ENCODE results near the gene NOP9.
"Not testable (repeated sequence)": the region's sequence is repeated elsewhere in the genome, so short reads cannot be mapped to it uniquely, and the experiment has no call there.

Gene NOP9

DNA sequence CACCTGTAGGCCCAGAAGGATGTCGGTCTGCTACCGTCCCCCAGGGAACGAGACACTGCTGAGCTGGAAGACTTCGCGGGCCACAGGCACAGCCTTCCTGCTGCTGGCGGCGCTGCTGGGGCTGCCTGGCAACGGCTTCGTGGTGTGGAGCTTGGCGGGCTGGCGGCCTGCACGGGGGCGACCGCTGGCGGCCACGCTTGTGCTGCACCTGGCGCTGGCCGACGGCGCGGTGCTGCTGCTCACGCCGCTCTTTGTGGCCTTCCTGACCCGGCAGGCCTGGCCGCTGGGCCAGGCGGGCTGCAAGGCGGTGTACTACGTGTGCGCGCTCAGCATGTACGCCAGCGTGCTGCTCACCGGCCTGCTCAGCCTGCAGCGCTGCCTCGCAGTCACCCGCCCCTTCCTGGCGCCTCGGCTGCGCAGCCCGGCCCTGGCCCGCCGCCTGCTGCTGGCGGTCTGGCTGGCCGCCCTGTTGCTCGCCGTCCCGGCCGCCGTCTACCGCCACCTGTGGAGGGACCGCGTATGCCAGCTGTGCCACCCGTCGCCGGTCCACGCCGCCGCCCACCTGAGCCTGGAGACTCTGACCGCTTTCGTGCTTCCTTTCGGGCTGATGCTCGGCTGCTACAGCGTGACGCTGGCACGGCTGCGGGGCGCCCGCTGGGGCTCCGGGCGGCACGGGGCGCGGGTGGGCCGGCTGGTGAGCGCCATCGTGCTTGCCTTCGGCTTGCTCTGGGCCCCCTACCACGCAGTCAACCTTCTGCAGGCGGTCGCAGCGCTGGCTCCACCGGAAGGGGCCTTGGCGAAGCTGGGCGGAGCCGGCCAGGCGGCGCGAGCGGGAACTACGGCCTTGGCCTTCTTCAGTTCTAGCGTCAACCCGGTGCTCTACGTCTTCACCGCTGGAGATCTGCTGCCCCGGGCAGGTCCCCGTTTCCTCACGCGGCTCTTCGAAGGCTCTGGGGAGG, 11.3 kb downstream of the NOP9 start, which contains the start of gene LTB4R:
Gene LTB4R, plus strand, starts transcription at position 857 of the 959 bp plus-strand sequence. CDS start 4,150 bp downstream, outside the sequence.
- DNase-seq, result peak; percentile 60

DNA sequence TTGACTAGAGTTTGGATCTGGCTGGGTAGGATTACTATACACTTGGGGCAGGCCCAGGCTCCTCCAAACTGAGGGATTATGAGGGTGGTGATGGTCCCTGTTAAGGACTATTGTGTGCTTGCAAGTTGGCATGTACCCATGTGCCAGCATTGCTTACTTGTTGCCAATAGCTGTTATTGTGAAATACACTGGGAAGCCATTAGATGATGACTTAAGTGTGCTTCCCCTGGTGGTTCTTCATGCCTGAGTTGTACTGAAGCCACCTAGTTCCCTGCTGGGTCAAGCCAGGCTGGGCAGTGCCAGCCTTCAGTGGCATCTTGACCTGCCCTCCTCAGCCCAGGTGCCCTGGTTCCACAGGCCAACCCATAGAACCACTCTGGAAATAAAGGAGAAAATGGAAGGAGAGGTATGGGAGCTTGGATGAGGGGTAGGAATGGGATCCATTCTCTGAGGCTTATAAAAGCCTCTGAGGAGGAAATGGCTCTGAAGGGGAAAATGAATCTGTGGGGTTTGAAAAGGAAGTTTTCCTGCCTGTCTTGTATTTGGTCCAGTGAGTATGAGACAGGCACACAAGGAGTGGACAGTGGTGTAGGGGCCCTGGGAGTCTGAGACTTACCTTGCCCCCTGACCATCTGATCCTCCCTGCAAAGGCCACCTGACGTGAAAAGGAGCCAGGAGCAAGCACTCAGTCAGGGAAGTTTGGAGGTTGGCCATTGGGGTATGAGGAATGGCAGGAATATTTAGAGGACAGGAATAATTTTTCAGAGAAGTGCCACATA, 12.4 kb downstream of the NOP9 start:
- DNase-seq, result no peak

DNA sequence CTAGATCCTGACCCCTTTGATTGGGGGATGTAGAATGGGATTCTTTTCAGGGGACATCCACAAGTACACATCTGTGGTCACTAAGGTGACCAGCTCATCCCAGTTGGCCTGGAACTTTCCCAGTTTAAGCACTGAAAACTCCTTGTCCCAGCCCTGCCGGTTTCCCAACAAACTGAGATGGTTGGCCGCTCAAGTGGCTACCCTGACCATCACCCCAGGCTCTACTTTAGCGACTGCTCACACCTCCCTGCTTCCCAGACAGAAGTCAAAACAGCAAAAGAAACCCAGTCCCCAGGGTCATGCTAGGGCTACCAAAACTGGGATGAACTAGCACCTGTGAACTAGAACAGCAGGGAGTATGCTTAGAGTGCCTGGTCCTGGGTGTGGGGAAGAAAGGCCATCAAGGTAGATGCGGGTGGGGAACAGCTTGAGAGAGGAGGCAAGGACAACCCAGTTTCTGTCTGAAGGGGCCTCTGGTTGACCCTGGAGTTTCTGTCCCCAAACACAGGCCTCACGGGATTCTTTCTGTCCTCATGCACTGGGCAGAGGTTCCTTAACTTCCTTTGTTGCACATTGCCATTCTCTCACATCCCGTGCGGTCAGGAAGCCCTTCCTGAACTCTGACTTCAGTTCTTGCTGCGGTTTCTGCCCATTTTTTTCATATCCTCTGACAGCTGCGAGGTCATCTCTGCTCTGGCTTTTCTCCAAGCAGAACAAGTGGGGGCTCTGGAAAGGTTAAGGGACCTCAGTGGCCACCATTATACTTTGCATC, 13.3 kb downstream of the NOP9 start:
- DNase-seq, result no peak

DNA sequence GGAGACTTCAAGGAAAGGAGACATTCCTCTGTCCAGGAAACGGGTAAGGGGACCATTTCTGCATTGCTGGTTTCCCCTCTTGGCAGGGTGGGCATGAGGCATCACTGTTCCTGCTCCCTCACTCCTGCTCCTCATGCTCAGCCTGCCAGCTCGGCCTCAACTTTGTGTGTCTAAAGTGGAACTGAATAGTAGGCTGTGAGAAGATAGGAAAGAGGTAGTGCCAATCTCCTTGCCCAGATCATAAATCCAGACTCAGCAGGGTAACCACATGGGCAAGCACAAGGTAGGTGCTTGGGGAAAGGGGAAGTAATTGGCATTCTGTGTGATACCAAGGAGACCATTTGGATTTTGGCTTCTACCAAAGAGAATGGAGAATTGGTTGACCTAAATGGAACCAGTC, 14.3 kb downstream of the NOP9 start:
- no peak for DNase-seq

DNA sequence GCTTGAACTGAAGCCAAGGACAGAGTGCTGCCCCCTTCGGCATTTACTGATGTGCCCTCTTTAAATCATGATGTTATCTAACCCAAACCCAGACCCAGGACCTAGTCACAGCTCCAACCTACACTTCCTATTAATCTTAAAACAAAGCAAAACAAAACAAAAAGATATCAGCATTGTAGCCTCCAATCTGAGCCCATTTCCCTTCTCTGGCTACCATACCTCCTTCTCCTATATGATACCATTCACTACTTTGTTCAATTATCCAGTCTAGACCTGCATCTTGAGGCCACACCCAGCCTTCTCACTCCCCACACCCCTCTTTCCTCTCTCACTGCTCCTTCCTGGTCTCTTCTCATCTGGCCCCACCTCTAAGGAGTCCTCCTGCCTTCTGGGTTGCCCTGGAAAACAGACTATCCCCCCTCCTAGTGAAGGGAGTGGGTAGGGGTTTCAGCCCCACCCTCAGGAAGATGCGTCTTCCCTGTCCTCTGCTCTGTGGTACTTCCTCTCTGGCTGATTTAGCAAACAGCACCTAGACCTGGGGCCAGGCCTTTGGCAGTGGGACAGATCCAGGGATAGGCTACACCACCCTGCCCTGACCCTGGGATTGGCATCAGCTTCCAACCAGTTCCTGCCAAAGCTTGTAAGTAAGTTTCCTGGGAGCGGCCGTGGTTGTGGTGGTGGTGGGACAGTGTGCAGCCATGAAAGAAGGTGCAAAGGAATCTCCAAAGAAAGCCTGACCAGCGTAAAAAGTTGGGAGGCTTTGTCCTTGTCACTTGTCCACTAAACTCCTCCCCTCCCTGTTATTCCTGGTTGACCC, 14.9 kb downstream of the NOP9 start:
- DNase-seq, result no peak

DNA sequence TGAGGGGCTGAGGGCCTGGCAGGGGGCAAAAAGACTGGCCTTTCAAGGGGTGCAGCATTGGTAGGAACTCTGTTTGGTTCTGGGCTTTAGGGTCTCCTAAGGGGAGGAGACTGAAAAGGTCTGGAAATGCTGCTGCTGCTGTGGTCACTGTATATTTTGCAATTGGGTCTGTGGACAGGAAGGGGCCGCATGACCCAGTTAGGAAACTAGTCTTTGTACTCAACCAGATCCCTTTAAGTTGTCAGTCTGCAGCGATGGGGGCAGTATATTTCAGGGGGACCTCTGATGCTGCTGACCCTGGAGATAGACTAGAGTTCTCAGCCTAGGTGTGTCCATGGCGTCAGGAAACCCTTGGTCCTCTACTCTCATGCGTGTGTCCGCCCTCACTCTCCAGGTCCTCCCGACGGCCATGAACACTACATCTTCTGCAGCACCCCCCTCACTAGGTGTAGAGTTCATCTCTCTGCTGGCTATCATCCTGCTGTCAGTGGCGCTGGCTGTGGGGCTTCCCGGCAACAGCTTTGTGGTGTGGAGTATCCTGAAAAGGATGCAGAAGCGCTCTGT, 15.7 kb downstream of the NOP9 start:
- DNase-seq, result no peak

DNA sequence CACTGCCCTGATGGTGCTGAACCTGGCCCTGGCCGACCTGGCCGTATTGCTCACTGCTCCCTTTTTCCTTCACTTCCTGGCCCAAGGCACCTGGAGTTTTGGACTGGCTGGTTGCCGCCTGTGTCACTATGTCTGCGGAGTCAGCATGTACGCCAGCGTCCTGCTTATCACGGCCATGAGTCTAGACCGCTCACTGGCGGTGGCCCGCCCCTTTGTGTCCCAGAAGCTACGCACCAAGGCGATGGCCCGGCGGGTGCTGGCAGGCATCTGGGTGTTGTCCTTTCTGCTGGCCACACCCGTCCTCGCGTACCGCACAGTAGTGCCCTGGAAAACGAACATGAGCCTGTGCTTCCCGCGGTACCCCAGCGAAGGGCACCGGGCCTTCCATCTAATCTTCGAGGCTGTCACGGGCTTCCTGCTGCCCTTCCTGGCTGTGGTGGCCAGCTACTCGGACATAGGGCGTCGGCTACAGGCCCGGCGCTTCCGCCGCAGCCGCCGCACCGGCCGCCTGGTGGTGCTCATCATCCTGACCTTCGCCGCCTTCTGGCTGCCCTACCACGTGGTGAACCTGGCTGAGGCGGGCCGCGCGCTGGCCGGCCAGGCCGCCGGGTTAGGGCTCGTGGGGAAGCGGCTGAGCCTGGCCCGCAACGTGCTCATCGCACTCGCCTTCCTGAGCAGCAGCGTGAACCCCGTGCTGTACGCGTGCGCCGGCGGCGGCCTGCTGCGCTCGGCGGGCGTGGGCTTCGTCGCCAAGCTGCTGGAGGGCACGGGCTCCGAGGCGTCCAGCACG, 16.4 kb downstream of the NOP9 start:
- DNase-seq, result no peak

DNA sequence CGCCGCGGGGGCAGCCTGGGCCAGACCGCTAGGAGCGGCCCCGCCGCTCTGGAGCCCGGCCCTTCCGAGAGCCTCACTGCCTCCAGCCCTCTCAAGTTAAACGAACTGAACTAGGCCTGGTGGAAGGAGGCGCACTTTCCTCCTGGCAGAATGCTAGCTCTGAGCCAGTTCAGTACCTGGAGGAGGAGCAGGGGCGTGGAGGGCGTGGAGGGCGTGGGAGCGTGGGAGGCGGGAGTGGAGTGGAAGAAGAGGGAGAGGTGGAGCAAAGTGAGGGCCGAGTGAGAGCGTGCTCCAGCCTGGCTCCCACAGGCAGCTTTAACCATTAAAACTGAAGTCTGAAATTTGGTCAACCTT, 16.9 kb downstream of the NOP9 start:
- no peak for DNase-seq

DNA sequence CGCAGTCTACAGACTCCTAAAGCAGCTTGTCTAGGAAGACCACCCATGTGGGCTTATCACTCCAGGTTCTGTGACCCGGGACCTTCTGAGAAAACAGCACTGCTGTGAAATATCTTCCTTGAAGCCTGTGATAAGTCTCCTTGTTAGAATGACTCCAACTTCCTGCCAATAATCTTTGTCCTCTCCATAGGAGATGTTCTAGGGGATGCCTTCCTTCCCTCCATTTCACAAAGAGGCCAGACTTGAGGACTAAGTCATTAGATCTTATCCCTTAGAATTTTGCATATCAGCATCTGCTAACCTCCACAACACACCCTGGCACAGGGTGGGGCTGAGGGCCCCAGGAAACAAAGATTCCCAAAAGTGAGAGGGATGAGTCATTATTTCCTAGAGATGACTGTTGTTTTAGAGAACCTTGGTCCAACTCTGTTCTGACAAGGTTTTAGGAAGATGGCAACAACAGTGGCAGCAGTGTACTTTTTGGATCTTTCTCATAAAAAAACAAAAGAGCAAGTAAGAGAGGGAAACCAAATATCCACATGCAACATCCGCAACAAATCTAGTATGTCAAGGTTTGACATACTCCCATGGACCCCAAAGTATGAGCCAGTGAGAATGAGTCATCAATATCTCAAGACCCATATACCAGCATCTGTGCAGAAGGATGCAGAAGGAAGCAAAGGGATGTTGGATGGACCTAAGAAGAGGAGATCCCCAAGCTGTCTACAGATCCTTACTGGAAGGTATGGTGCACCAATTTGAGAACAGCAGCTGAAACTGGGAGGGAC, 17.7 kb downstream of the NOP9 start:
- DNase-seq, result no peak

DNA sequence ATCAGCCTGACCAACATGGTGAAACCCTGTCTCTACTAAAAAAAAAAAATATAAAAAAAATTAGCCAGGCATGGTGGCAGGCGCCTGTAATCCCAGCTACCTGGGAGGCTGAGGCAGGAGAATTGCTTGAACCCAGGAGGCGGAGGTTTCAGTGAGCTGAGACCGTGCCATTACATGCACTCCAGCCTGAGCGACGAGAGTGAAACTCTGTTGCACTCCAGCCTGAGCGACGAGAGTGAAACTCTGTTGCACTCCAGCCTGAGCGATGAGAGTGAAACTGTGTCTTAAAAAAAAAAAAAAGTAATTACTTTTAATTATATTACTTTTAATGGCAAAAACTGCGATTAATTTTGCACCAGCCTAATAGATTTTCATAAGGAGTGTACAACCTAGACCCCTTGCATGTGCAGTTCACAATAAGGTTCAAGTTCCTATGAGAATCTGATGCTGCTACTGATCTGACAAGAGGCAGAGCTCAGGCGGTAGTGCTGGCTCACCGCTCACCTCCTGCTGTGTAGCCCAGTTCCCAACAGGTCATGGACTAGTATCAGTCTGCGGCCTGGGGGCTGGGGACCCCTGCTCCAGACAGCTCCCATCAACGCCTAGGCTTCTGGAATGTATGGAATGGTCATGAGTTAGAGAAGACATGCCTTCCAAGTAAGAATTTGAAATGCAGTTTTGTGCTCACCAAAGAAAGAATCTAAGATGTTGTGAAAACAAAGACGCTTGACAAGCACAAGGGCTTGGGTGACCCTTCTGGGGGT, 21.7 kb downstream of the NOP9 start:
- no peak for DNase-seq

DNA sequence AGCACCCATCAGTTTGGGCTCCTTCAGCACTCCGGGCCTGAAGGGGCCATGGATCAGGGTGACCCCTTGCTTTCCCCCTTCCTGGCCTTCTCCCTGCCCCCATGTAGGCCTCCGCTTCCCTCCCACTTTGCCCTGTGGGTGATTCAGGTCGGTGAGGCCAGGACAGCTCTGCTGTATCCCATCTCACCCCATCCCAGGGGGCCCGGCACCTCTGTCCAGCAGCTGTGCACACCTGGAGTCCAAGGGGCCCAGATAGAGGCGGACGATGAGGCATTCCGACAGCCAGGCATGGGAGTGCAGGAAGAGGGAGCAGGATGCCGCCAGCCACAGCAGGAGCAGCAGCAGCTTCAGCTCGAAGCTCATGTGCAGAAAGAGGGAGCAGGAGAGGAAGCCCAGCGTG, 23.0 kb downstream of the NOP9 start:
- DNase-seq, result no peak

DNA sequence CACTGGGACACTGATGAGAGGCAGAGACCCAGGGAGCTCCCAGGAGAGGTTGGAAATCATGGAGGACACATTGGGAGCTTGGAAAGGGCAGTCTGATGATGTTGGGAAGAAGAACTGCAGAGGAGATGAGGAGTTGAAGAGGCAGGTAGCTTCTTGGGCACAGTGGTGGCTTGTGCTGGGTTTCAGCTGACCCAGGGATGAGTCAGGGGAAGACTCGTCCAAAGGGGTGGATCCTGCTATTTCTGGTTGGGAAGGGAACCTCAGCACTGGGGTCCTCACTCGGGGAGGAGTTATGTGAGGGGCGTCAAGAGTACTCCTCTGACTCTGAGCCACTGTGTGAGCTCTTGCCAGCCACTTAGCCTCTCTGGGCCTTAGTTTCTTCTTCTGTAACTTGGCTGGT, 23.7 kb downstream of the NOP9 start:
- DNase-seq, result no peak

DNA sequence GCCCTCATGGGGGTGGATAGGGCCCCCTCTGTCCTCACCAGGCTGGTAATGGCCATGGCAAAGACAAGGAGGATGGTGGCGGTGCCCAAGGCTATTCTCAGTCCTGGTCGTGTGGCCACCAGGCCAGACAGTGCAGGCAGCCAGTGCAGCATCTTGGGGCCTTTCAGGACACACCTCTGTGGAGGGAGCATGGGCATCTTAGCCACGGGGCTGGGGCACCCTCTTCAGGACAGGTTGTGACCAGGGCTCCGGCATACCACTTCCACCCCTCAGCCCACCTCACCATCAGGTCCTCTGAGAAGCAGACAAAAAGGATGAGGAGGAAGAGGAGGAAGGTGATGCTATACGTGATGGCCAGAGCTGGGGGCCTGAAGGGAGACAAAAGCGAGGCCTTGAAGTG, 24.4 kb downstream of the NOP9 start:
- no peak for DNase-seq

DNA sequence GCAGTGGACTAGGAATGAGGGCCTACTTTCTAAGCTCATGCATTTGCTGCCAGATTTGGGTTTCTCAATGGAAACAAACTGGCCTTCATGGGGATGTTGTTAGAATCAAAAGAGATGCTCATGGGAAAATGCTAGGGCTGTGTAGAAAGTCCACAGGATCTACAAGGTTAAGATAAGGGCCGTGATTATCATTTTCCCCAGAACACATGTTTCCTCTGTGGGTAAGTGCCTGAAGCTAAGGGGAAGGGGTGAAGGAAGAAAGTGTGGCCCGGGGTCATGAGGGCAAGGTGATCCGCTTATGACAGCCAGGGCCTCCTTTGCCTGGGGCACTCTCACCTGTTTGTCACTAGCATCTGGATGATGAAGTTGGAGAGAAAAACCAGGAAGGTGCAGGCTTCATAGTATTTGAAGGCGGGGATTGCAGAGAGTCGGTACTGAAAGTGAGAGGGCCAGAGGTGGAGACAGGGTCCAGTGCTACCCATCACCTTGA, 25.4 kb downstream of the NOP9 start:
- DNase-seq, result no peak

DNA sequence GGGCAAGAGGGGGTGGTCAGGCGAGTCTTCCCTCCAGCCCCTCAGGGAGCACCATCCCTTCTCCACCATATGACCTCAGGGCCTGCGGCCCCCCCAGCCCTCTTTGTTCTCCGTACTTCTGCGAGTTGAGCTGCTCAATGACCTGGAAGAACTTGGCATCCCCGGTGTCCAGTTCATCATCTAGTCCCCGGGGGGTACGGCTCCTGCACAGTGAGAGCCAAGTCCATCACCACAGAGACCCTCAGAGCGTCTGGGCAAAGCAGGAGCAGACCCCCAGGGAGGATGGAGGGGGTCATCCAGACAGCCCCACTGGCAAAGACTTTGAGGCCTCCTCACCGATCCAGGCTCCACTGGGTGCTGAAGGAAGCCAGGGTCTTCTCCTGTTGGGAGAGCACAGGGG, 26.3 kb downstream of the NOP9 start:
- DNase-seq, result no peak

DNA sequence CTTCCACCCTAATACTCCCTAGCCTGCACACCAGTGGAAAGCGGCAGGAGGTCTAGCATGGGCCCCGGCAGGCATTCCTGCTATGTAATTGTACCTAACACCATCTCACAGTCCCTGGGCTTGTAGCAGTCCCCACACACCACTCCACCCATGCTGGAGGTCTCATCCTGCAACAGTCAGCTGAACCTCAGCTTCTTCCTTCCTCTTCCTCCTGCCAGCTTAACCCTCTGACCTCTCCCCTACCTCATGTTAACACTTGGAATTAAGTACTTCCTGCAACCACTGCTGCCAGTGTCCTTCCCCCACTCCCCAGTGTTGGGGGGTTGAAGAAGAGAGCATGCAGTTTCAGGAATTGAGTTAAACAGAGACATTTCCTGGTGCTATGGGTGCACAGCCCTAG, 27.7 kb downstream of the NOP9 start:
- DNase-seq, result no peak

DNA sequence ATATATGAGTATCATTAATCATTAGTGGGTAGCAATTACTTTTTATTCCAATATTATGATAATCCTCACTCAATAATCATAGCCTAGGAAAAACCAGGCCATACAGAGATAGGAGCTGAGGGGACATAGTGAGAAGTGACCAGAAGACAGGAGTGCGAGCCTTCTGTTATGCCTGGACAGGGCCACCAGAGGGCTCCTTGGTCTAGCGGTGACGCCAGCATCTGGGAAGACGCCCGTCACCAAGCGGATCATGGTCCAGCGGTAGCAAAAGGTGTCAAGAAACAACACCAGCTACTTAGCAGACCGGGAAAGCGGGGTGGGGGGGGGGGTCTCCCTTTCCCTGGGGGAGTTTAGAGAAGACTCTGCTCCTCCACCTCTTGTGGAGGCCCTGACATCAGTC, 28.3 kb downstream of the NOP9 start:
- not testable (repeated sequence) for DNase-seq

DNA sequence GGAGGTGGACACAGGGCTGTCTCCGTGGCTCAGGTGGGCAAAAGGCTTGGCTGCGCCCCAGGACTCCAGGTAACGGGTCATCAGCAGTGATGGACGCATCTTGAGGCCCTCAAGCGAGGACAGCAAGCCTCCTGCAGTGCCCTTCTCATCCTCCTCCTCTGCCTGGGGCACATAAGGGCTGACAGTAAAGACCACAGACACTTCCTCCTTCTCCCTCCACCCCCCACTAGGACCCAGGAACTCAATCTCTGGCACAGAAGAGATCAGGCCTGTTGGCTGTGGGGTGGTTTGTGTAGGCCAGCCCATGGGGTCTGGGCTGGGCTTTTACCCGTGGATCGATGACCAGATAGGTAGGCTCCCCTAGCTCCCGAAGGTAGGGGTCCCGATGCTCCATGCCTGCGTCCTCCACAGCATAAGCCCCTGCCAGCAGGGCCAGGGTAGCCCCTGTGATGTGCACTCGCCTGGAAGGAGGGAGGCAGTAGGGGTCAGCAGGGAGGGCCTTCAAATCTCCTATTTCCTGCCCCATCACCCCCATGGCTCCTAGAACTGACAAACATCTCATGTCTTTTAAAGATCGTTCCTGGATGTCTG, 29.5 kb downstream of the NOP9 start:
- DNase-seq, result no peak

DNA sequence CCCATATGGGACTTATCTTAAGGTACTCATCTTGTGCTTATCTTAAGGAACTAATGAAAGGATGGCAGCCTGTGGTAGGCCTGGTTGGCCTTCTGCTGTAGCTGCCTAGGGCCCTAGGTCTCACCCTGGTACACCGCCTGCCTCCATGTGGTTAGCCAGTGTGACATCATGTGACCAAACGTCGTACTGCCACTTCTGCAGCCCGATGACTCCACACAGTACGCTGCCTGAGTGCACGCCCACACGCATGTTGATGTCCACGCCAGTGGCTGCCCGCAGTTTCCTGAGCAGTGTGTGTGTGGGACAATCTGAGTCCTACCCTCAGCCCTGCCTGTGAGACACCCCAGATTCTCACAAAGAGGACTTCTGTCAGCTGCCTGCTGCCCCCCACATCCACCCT, 30.1 kb downstream of the NOP9 start:
- DNase-seq, result peak; percentile 63
